Measurements from ENCODE around the gene IFI27L2.

DNA sequence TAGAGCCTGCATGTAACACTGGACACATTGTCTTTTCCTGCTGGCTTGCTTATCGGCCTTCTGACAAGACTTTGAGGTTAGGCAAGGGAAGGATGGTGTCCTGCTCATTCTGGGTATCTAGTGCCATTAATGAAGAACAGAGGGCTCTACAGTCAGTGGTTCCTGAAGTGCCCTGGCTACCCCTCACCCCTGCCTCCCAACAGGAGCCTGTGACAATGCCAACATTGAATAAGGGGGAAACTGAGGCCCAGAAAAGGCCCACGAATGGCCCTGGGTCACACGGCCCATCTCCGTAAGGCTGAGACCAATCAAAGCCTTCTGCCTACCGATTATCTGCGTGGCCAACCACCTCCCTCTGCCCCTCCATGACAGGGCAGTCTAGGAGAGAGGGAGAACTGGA is 2.1 kb downstream of the IFI27L2 start:
- TF ChIP-seq EZH2phosphoT487 (IDR thresholded peaks at IDR 0.05; ENCODE audit: low read depth), result no peak
- TF ChIP-seq, protein P1, sequence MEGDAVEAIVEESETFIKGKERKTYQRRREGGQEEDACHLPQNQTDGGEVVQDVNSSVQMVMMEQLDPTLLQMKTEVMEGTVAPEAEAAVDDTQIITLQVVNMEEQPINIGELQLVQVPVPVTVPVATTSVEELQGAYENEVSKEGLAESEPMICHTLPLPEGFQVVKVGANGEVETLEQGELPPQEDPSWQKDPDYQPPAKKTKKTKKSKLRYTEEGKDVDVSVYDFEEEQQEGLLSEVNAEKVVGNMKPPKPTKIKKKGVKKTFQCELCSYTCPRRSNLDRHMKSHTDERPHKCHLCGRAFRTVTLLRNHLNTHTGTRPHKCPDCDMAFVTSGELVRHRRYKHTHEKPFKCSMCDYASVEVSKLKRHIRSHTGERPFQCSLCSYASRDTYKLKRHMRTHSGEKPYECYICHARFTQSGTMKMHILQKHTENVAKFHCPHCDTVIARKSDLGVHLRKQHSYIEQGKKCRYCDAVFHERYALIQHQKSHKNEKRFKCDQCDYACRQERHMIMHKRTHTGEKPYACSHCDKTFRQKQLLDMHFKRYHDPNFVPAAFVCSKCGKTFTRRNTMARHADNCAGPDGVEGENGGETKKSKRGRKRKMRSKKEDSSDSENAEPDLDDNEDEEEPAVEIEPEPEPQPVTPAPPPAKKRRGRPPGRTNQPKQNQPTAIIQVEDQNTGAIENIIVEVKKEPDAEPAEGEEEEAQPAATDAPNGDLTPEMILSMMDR (IDR thresholded peaks at IDR 0.05; ENCODE audit: low read depth, low read length), result no peak

Data from OCI-LY3 (cell line).